B cell (primary cell): ENCODE results near the gene U2AF2. TPM values are rescaled to one million over a fixed set of nuclear protein-coding genes. Genes with fewer than 3 reads are reported as not detected.

ENCODE experiments used
- ATAC-seq: fragments of 200-7000 bp; cut with Tn5 transposase; one replicate; pipeline ENCODE4 v1.10.0; 2021; ENCODE audit warnings: low read depth, mild to moderate bottlenecking, moderate number of reproducible peaks, moderate library complexity
- CTCF ChIA-PET: fragments of 350-600 bp; sonication (Branson Sonifier 250); formaldehyde crosslinking; loops from one replicate; lab custom pipeline; 2021; ENCODE audit warnings: antibody characterized with exemption, inconsistent platforms; lab: Charles Lee
- POLR2A ChIA-PET: fragments of 350-600 bp; sonication (Branson Sonifier 250); formaldehyde crosslinking; loops from one replicate; lab custom pipeline; 2021; ENCODE audit warnings: antibody characterized with exemption; lab: Charles Lee
- DNase-seq: peaks from one replicate; pipeline ENCODE4 v3.0.0; 2013
- H2AFZ ChIP-seq: 2 replicates; pipeline ENCODE4 v1.6.1; 2012; ENCODE audit warnings: mild to moderate bottlenecking, low read depth, low read length; ENCODE audit not compliant: insufficient read depth, poor library complexity, severe bottlenecking
- H3K27ac ChIP-seq, 2 donors: 1 replicate in 1 of 2; 2 replicates in 1 of 2; pipeline ENCODE4 v1.5.1; 2012 to 2013; ENCODE audit warnings: low read length in 2 of 2, mild to moderate bottlenecking in 2 of 2, moderate library complexity in 1 of 2
- H3K27me3 ChIP-seq, 4 experiments: fragments of 200-600 bp in 1 of 4; sonication (generic) in 1 of 4; replicated peaks in 1 of 4; 1 replicate in 2 of 4; 2 replicates in 2 of 4; pipeline versions ENCODE4 v1.6.1 to v1.7.0; 2013 to 2016; ENCODE audit warnings: low read length in 3 of 4, mild to moderate bottlenecking in 2 of 4, mixed read lengths in 1 of 4, moderate library complexity in 1 of 4; ENCODE audit not compliant: insufficient read depth in 4 of 4, control insufficient read depth in 3 of 4; ENCODE audit errors: control extremely low read depth in 1 of 4
- H3K36me3 ChIP-seq, 2 experiments: replicated peaks in 1 of 2; 1 replicate in 1 of 2; 2 replicates in 1 of 2; pipeline versions ENCODE4 v1.6.1 to v1.7.1; 2013; ENCODE audit warnings: low read length in 1 of 2; ENCODE audit not compliant: insufficient read depth in 2 of 2, control insufficient read depth in 1 of 2; ENCODE audit errors: control extremely low read depth in 1 of 2, extremely low read depth in 1 of 2
- H3K4me1 ChIP-seq, 2 donors: fragments of 200-600 bp in 1 of 2; sonication (generic) in 1 of 2; 1 replicate in 1 of 2; 2 replicates in 1 of 2; pipeline versions ENCODE4 v1.5.1 to v1.6.1; 2013 to 2017; ENCODE audit warnings: low read length in 2 of 2; ENCODE audit not compliant: control insufficient read depth in 2 of 2, insufficient read depth in 2 of 2
- H3K4me2 ChIP-seq: replicated peaks from 2 replicates; pipeline ENCODE3; 2012; ENCODE audit warnings: mild to moderate bottlenecking, low read depth, low read length; ENCODE audit not compliant: poor library complexity, severe bottlenecking
- H3K4me3 ChIP-seq, 5 experiments: fragments of 200-600 bp in 1 of 5; sonication (generic) in 1 of 5; 1 replicate in 3 of 5; 2 replicates in 2 of 5; pipeline versions ENCODE4 v1.5.1 to v1.7.0; 2011 to 2016; ENCODE audit warnings: low read length in 4 of 5, mild to moderate bottlenecking in 4 of 5, low read depth in 2 of 5, control low read depth in 1 of 5, moderate library complexity in 1 of 5; ENCODE audit not compliant: insufficient read depth in 1 of 5; ENCODE audit errors: control extremely low read depth in 1 of 5, extremely low read depth in 1 of 5
- H3K79me2 ChIP-seq: fragments of 200-600 bp; sonication (generic); one replicate; pipeline ENCODE4 v1.6.0; 2016; ENCODE audit warnings: low read length; ENCODE audit not compliant: control insufficient read depth, insufficient read depth
- H3K9ac ChIP-seq: fragments of 200-600 bp; sonication (generic); 2 replicates; pipeline ENCODE4 v1.6.1; 2017; ENCODE audit warnings: mild to moderate bottlenecking, low read length, moderate library complexity
- H3K9me3 ChIP-seq, 3 donors: one replicate each; pipeline versions ENCODE4 v1.6.1 to v1.7.1; 2013; ENCODE audit warnings: low read length in 2 of 3; ENCODE audit not compliant: control insufficient read depth in 2 of 3, insufficient read depth in 1 of 3; ENCODE audit errors: control extremely low read depth in 1 of 3
- H4K20me1 ChIP-seq: 2 replicates; pipeline ENCODE4 v1.6.0; 2012; ENCODE audit warnings: mild to moderate bottlenecking, low read length; ENCODE audit not compliant: insufficient read depth, control insufficient read depth, poor library complexity, severe bottlenecking
- H3K27ac Mint-ChIP-seq: one replicate; pipeline ENCODE4 v1.8.0; 2021; ENCODE audit warnings: mixed read lengths
- H3K27me3 Mint-ChIP-seq: one replicate; pipeline ENCODE4 v1.8.0; 2021; ENCODE audit warnings: mixed read lengths
- H3K4me1 Mint-ChIP-seq: one replicate; pipeline ENCODE4 v1.8.0; 2021; ENCODE audit warnings: mixed read lengths
- H3K4me3 Mint-ChIP-seq: one replicate; pipeline ENCODE4 v1.8.0; 2021; ENCODE audit warnings: mixed read lengths
- H3K9me3 Mint-ChIP-seq: one replicate; pipeline ENCODE4 v1.8.0; 2022; ENCODE audit warnings: mixed read lengths; ENCODE audit not compliant: insufficient read depth
- CTCF ChIP-seq: fragments of 200-600 bp; IDR thresholded peaks from one replicate; pipeline ENCODE4 v1.8.0; 2022; ENCODE audit warnings: antibody characterized with exemption, mild to moderate bottlenecking
- EZH2 ChIP-seq: IDR thresholded peaks from 2 replicates; pipeline ENCODE4 v1.6.1; 2012; ENCODE audit warnings: borderline replicate concordance, low read depth, mild to moderate bottlenecking, moderate library complexity, low read length; ENCODE audit not compliant: insufficient read depth, poor library complexity, severe bottlenecking
- WGBS: methylation state at CpG from one replicate; pipeline ENCODE4 v1.1.5; 2013; ENCODE audit warnings: missing lambda C conversion rate; ENCODE audit not compliant: insufficient coverage; 5-methylcytosine and 5-hydroxymethylcytosine counted together
- intact Hi-C: fragments of 100-400 bp; cut with micrococcal nuclease; formaldehyde crosslinking; loops from one replicate; pipeline ENCODE4 v1.10.0; 2022
- polyA plus RNA-seq: library from polyadenylated mRNA; depleted of rRNA; stranded (reverse); fragments of >200 nt; gene quantifications from 2 replicates; pipeline ENCODE4 v1.2.3, GENCODE V29; 2012
- total RNA-seq, 2 donors: library from RNA; stranded (reverse); fragments of 120-200 nt in 1 of 2; gene quantifications; 1 replicate in 1 of 2; 2 replicates in 1 of 2; pipeline versions ENCODE4 v1.2.3 to v1.2.4, GENCODE V29; 2013 to 2022

U2AF2 gene
- total and polyA plus RNA-seq, 2 donors (not counting 1 experiment from before 2014, with no cell fraction given) = 275 to 300 TPM

GRCh38 chr19:55605207-55605636 lies 49.6 kb upstream of the U2AF2 start:
- peaks cover 0 to 3% (median 0%) of the 10 kb centered on the region in 3 donors for H3K9me3 ChIP-seq
- intact Hi-C loops = loop anchor here (1.0 to 10.0 kb wide), 6 partner anchors 18 to 350 kb away; partner anchors contain the start of genes BRSK1, HSPBP1, PPP6R1 and ZNF580
- H3K4me2 ChIP-seq = peak overlapping the region; percentile 97
- H3K4me3 ChIP-seq = peak overlapping the region; percentile 43 to 84 (median 70)
- peak overlapping the region; percentile 74 to 85 for H3K27ac ChIP-seq
- Mint-ChIP-seq H3K4me3 (peak overlapping the region; percentile 86), H3K9me3 (no peaks in the 10 kb centered on the region), H3K4me1 (peaks cover 56% of the 10 kb centered on the region), H3K27ac (peak overlapping the region; percentile 94), H3K27me3 (no peaks in the 10 kb centered on the region)
- no peaks in the 10 kb centered on the region for H3K27me3 ChIP-seq
- TF ChIP-seq CTCF = no peak
- no peak for TF ChIP-seq EZH2
- H3K9ac ChIP-seq = peak overlapping the region; percentile 72
- H2AFZ ChIP-seq = peak overlapping the region; percentile 68
- H3K79me2 ChIP-seq = peaks cover 41% of the 10 kb centered on the region
- DNase-seq (peak; percentile 97), ATAC-seq (peak; percentile 76)
- no peaks in the 10 kb centered on the region for H4K20me1 ChIP-seq
- 0% methylated on average over 26 of the region's 43 CpGs for WGBS
- POLR2A ChIA-PET = interaction anchor here (1.0 to 1.8 kb wide), 6 partner anchors 13 to 42 kb away, joined by 3 to 6 read pairs (median 5); partner anchors contain the start of genes ZNF579 and ZNF784
- peaks cover 0 to 13% of the 10 kb centered on the region in 2 experiments for H3K36me3 ChIP-seq
- CTCF ChIA-PET = interaction anchor here (0.6 to 2.9 kb wide), 14 partner anchors 15 to 464 kb away, joined by 3 to 46 read pairs (median 8); partner anchors contain the start of genes KMT5C and ZNF784
- peaks cover 17 to 35% of the 10 kb centered on the region in 2 donors for H3K4me1 ChIP-seq
